Endothelial cell of umbilical vein (primary cell): ENCODE data around the gene SAV1. TPM values are rescaled to one million over a fixed set of nuclear protein-coding genes. Genes with fewer than 3 reads are reported as not detected.

Experiments
- BruUV-seq: library from RNA; stranded (reverse); fragments of 400-500 nt; replicated peaks from 2 replicates; lab custom pipeline; 2021; lab: Mats Ljungman, UMichigan
- CTCF ChIA-PET: fragments of 300-600, 350-600 bp; sonication (Branson Sonifier 250); formaldehyde crosslinking; loops from one replicate; lab custom pipeline; 2021; ENCODE audit warnings: antibody characterized with exemption, inconsistent platforms; lab: Charles Lee
- POLR2A ChIA-PET: fragments of 300-600, 350-600 bp; sonication (Branson Sonifier 250); formaldehyde crosslinking; loops from one replicate; lab custom pipeline; 2021; ENCODE audit warnings: antibody characterized with exemption, inconsistent platforms; lab: Charles Lee
- DNase-seq: peaks from one replicate; pipeline ENCODE4 v3.0.0-alpha.2; 2011; ENCODE audit warnings: low read depth, low spot score
- FAIRE-seq: peaks from 2 replicates; lab custom pipeline; 2011; peaks lifted over from hg19 to GRCh38; lab: Jason Lieb, UNC
- H2AFZ ChIP-seq: 2 replicates; pipeline ENCODE4 v1.6.0; 2012; ENCODE audit warnings: low read depth, low read length, control low read depth, inconsistent platforms
- H3K27ac ChIP-seq: 2 replicates; pipeline ENCODE4 v1.5.1; 2011; ENCODE audit warnings: low read depth, mild to moderate bottlenecking, control low read depth, low read length, moderate library complexity; ENCODE audit not compliant: insufficient read depth
- H3K27me3 ChIP-seq, 2 experiments: 2 replicates each; pipeline versions ENCODE4 v1.6.0 to v1.6.1; 2011; ENCODE audit warnings: low read length in 2 of 2, mixed read lengths in 1 of 2; ENCODE audit not compliant: control insufficient read depth in 2 of 2, insufficient read depth in 2 of 2
- H3K36me3 ChIP-seq, 2 experiments: 2 replicates in 1 of 2; 3 replicates in 1 of 2; pipeline ENCODE4 v1.5.1; 2011; ENCODE audit warnings: low read length in 2 of 2, mild to moderate bottlenecking in 1 of 2, moderate library complexity in 1 of 2; ENCODE audit not compliant: control insufficient read depth in 2 of 2, insufficient read depth in 2 of 2; ENCODE audit errors: extremely low read depth in 1 of 2
- H3K4me1 ChIP-seq: 3 replicates; pipeline ENCODE4 v1.5.1; 2011; ENCODE audit warnings: mild to moderate bottlenecking, low read length; ENCODE audit not compliant: control insufficient read depth, insufficient read depth; ENCODE audit errors: extremely low read depth
- H3K4me2 ChIP-seq: 2 replicates; pipeline ENCODE4 v1.6.1; 2011; ENCODE audit warnings: low read length, control low read depth, mixed read lengths; ENCODE audit not compliant: insufficient read depth
- H3K4me3 ChIP-seq, 3 experiments: fragments of 200-600 bp in 1 of 3; sonication (generic), shearing (Covaris generic) in 1 of 3; replicated peaks in 1 of 3; 2 replicates each; pipeline ENCODE4 v1.5.1; 2011 to 2016; ENCODE audit warnings: control low read depth in 3 of 3, low read length in 3 of 3, mild to moderate bottlenecking in 2 of 3, inconsistent platforms in 1 of 3, low read depth in 1 of 3, moderate library complexity in 1 of 3; ENCODE audit not compliant: insufficient read depth in 1 of 3
- H3K79me2 ChIP-seq: 2 replicates; pipeline ENCODE4 v1.6.0; 2012; ENCODE audit warnings: low read length, inconsistent platforms; ENCODE audit not compliant: control insufficient read depth, insufficient read depth
- H3K9ac ChIP-seq: replicated peaks from 2 replicates; pipeline ENCODE3; 2011; ENCODE audit warnings: low read length, control low read depth; ENCODE audit not compliant: insufficient read depth; ENCODE audit errors: extremely low read depth
- H3K9me1 ChIP-seq: replicated peaks from 3 replicates; pipeline ENCODE4 v1.6.0; 2011; ENCODE audit warnings: mild to moderate bottlenecking, low read length; ENCODE audit not compliant: control insufficient read depth, insufficient read depth; ENCODE audit errors: extremely low read depth
- H3K9me3 ChIP-seq: replicated peaks from 2 replicates; pipeline ENCODE4 v1.5.1; 2012; ENCODE audit warnings: low read length, inconsistent platforms; ENCODE audit not compliant: control insufficient read depth, insufficient read depth
- H4K20me1 ChIP-seq: replicated peaks from 2 replicates; pipeline ENCODE3; 2011; ENCODE audit warnings: mild to moderate bottlenecking, low read length; ENCODE audit not compliant: control insufficient read depth, insufficient read depth; ENCODE audit errors: extremely low read depth
- EZH2 ChIP-seq: IDR thresholded peaks from 2 replicates; pipeline ENCODE4 v1.6.1; 2012; ENCODE audit warnings: borderline replicate concordance, low read depth, mild to moderate bottlenecking, moderate library complexity, low read length, inconsistent platforms; ENCODE audit not compliant: severe bottlenecking
- FOS ChIP-seq: IDR thresholded peaks from 2 replicates; pipeline ENCODE4 v1.6.1; 2011; ENCODE audit warnings: mild to moderate bottlenecking, low read length, moderate library complexity, borderline replicate concordance; ENCODE audit not compliant: insufficient read depth
- GATA2 ChIP-seq: IDR thresholded peaks from 2 replicates; pipeline ENCODE4 v1.7.0; 2011; ENCODE audit warnings: low read depth, mild to moderate bottlenecking, moderate library complexity, mixed read lengths, low read length; ENCODE audit not compliant: insufficient read length, insufficient read depth
- JUN ChIP-seq: IDR thresholded peaks from 2 replicates; pipeline ENCODE4 v1.6.1; 2011; ENCODE audit warnings: borderline replicate concordance, low read depth; ENCODE audit not compliant: insufficient read length, insufficient read depth
- MYC ChIP-seq: IDR thresholded peaks from one replicate; pipeline ENCODE4 v1.6.1; 2011; ENCODE audit warnings: mild to moderate bottlenecking, low read depth, low read length
- POLR2A ChIP-seq: IDR thresholded peaks from 2 replicates; pipeline ENCODE4 v1.6.1; 2012; ENCODE audit warnings: low read depth, mild to moderate bottlenecking, control low read depth, low read length
- POLR2AphosphoS5 ChIP-seq: IDR thresholded peaks from 2 replicates; pipeline ENCODE4 v1.6.1; 2012; ENCODE audit warnings: low read depth, mild to moderate bottlenecking, control low read depth, low read length, moderate library complexity; ENCODE audit not compliant: insufficient read depth
- dilution Hi-C: fragments of 300-500 bp; cut with MboI; formaldehyde crosslinking; loops from one replicate; pipeline ENCODE4 v1.15.0; 2019; ENCODE audit warnings: low sequenced_read_pairs; ENCODE audit not compliant: extremely low pct_ligation_motif_present
- intact Hi-C: fragments of 100-400 bp; cut with micrococcal nuclease; formaldehyde crosslinking; loops from one replicate; pipeline ENCODE4 v1.10.0; 2022
- polyA plus RNA-seq, 4 experiments: library from polyadenylated mRNA; depleted of rRNA in 3 of 4; stranded (reverse) in 3 of 4; unstranded in 1 of 4; fragments of >200 nt; gene quantifications; 2 replicates each; pipeline versions ENCODE4 v1.2.1 to v1.2.3, GENCODE V29; 2011 to 2012; ENCODE audit warnings: missing spikeins in 1 of 4
- total RNA-seq: library from RNA; stranded (reverse); gene quantifications from 2 replicates; pipeline ENCODE4 v1.2.3, GENCODE V29; 2021
- TF ChIP-seq, protein P1 (sequence below), 2 donors: IDR thresholded peaks; 1 replicate in 1 of 2; 2 replicates in 1 of 2; pipeline ENCODE4 v1.5.1; 2011; ENCODE audit warnings: low read length in 2 of 2, mild to moderate bottlenecking in 2 of 2, moderate library complexity in 2 of 2, control low read depth in 1 of 2, inconsistent platforms in 1 of 2, low read depth in 1 of 2; ENCODE audit not compliant: insufficient read depth in 1 of 2; ENCODE audit errors: extremely low read depth in 1 of 2
- TF ChIP-seq, protein P2 (sequence below): IDR thresholded peaks from 2 replicates; pipeline ENCODE4 v1.6.1; 2011; ENCODE audit not compliant: insufficient read depth, insufficient read length

Gene SAV1
- total and polyA plus RNA-seq, 2 donors (not counting 3 experiments of a cell fraction or from before 2014, with no cell fraction given) = 7.1 to 31.0 TPM

DNA sequence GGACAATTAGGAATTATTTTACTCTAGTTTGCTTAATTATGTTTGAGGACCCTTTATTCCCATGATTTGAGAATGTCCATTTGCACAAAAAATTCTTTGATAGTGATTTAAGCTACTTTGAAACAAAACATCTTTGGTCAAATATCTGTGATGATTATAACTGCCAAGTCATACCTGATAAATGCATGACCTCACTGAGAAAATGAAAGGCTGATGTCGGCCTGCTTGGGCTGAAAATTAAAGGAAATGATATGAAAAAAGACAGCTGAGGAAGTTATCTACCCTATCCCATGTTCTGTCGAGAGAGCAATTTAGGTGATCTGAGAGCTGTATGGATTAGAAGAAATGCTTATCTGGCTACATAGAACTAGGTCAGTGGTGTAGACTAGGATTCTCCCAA, 64.5 kb downstream of the SAV1 start:
- Histone ChIP-seq H3K9ac (no peak overlapping the region), H3K27ac (no peak overlapping the region), H3K4me3 (no peak overlapping the region), H2AFZ (peak overlapping the region; percentile 9), H4K20me1 (no peaks in the 10 kb centered on the region), H3K36me3 (no peaks in the 10 kb centered on the region), H3K9me3 (no peaks in the 10 kb centered on the region), H3K4me1 (peaks cover 19% of the 10 kb centered on the region), H3K9me1 (no peaks in the 10 kb centered on the region), H3K27me3 (no peaks in the 10 kb centered on the region), H3K4me2 (no peak overlapping the region), H3K79me2 (no peaks in the 10 kb centered on the region)
- FAIRE-seq (no peak), DNase-seq (no peak)
- intact Hi-C loops (no loop called here), dilution Hi-C loops (no loop called here)
- ChIA-PET CTCF (interaction anchor here (1.1 to 3.7 kb wide), 5 partner anchors 11 to 257 kb away, joined by 3 to 35 read pairs (median 3); no protein-coding TSS in a partner anchor), POLR2A (no interaction called here)
- no peak for TF ChIP-seq POLR2A
- TF ChIP-seq JUN = no peak
- no peak for TF ChIP-seq POLR2AphosphoS5
- TF ChIP-seq, protein P1, sequence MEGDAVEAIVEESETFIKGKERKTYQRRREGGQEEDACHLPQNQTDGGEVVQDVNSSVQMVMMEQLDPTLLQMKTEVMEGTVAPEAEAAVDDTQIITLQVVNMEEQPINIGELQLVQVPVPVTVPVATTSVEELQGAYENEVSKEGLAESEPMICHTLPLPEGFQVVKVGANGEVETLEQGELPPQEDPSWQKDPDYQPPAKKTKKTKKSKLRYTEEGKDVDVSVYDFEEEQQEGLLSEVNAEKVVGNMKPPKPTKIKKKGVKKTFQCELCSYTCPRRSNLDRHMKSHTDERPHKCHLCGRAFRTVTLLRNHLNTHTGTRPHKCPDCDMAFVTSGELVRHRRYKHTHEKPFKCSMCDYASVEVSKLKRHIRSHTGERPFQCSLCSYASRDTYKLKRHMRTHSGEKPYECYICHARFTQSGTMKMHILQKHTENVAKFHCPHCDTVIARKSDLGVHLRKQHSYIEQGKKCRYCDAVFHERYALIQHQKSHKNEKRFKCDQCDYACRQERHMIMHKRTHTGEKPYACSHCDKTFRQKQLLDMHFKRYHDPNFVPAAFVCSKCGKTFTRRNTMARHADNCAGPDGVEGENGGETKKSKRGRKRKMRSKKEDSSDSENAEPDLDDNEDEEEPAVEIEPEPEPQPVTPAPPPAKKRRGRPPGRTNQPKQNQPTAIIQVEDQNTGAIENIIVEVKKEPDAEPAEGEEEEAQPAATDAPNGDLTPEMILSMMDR (IDR thresholded peaks at IDR 0.05; ENCODE audit: extremely low read depth in 1 of 2, insufficient read depth in 1 of 2, low read depth in 1 of 2, low read length in 2 of 2) = no peak
- TF ChIP-seq MYC = no peak
- no peak for TF ChIP-seq GATA2
- TF ChIP-seq, protein P2, sequence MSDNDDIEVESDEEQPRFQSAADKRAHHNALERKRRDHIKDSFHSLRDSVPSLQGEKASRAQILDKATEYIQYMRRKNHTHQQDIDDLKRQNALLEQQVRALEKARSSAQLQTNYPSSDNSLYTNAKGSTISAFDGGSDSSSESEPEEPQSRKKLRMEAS = no peak
- TF ChIP-seq FOS = no peak
- no peak for TF ChIP-seq EZH2
- BruUV-seq = no TSS peak
